Endodermal cell (in vitro differentiated cells): ENCODE data around the gene STARD13. TPM values are rescaled to one million over a fixed set of nuclear protein-coding genes. Genes with fewer than 3 reads are reported as not detected.

ENCODE experiments used
- DNase-seq: peaks from one replicate; pipeline ENCODE4 v3.0.0-alpha.2; 2017
- H3K27ac ChIP-seq: 2 replicates; pipeline ENCODE4 v1.5.1; 2013; ENCODE audit warnings: mild to moderate bottlenecking, low read depth, low read length, moderate library complexity
- H3K27me3 ChIP-seq: 2 replicates; pipeline ENCODE4 v1.6.1; 2013; ENCODE audit warnings: mild to moderate bottlenecking, low read length, moderate library complexity; ENCODE audit not compliant: insufficient read depth, control insufficient read depth, poor library complexity, severe bottlenecking
- H3K36me3 ChIP-seq: 2 replicates; pipeline ENCODE4 v1.7.0; 2013; ENCODE audit warnings: mild to moderate bottlenecking, low read length, moderate library complexity; ENCODE audit not compliant: control insufficient read depth, insufficient read depth
- H3K4me1 ChIP-seq: one replicate; pipeline ENCODE4 v1.7.0; 2013; ENCODE audit warnings: low read length; ENCODE audit not compliant: control insufficient read depth, insufficient read depth
- H3K4me3 ChIP-seq: 2 replicates; pipeline ENCODE4 v1.5.1; 2013; ENCODE audit warnings: mild to moderate bottlenecking, low read length, moderate library complexity
- H3K9ac ChIP-seq: 2 replicates; pipeline ENCODE4 v1.6.1; 2013; ENCODE audit warnings: mild to moderate bottlenecking, low read length, moderate library complexity; ENCODE audit not compliant: poor library complexity, severe bottlenecking; ENCODE audit errors: extremely low read depth
- H3K9me3 ChIP-seq: 2 replicates; pipeline ENCODE4 v1.6.1; 2013; ENCODE audit warnings: mild to moderate bottlenecking, low read length, moderate library complexity; ENCODE audit not compliant: control insufficient read depth
- H3K27ac Mint-ChIP-seq: 2 replicates; pipeline ENCODE4 v1.8.0; 2020; ENCODE audit warnings: mixed read lengths
- H3K27me3 Mint-ChIP-seq: 2 replicates; pipeline ENCODE4 v1.8.0; 2021; ENCODE audit warnings: mild to moderate bottlenecking, mixed read lengths; ENCODE audit not compliant: insufficient read depth
- H3K36me3 Mint-ChIP-seq: 2 replicates; pipeline ENCODE4 v1.8.0; 2020; ENCODE audit warnings: low read depth, mixed read lengths
- H3K4me1 Mint-ChIP-seq: 2 replicates; pipeline ENCODE4 v1.8.0; 2020; ENCODE audit warnings: mixed read lengths
- H3K4me3 Mint-ChIP-seq: 2 replicates; pipeline ENCODE4 v1.8.0; 2020; ENCODE audit warnings: mild to moderate bottlenecking, moderate library complexity, mixed read lengths
- H3K9me3 Mint-ChIP-seq: 2 replicates; pipeline ENCODE4 v1.8.0; 2020; ENCODE audit warnings: mild to moderate bottlenecking, mixed read lengths
- CTCF ChIP-seq: fragments of 200-600 bp; sonication (generic); conservative IDR thresholded peaks from 2 replicates; pipeline ENCODE4 v1.5.0; 2021; ENCODE audit warnings: antibody characterized with exemption, mild to moderate bottlenecking
- WGBS, 2 experiments: methylation state at CpG; one replicate each; pipeline versions ENCODE4 v1.1.5 to v1.1.7; 2013; ENCODE audit warnings: missing lambda C conversion rate in 2 of 2, mixed read lengths in 1 of 2; ENCODE audit not compliant: insufficient coverage in 1 of 2, insufficient read length in 1 of 2; 5-methylcytosine and 5-hydroxymethylcytosine counted together
- total RNA-seq, 2 donors: library from RNA; stranded (reverse); fragmentation: NEBNext Ultra II Directional in 1 of 2; extraction: Animal tissue kit (Norgen Biotek cat#: 25700) in 1 of 2; gene quantifications; 2 replicates in 1 of 2; 3 replicates in 1 of 2; pipeline ENCODE4 v1.2.1, GENCODE V29; 2021

Gene STARD13
- total RNA-seq, 2 donors from 2014 or later, result 2.5 to 3.7 TPM

- no peaks in the 10 kb centered on the region for H3K9me3 ChIP-seq
- Mint-ChIP-seq H3K4me1 (peaks cover 29% of the 10 kb centered on the region), H3K9me3 (no peaks in the 10 kb centered on the region), H3K4me3 (no peak overlapping the region), H3K27ac (no peak overlapping the region), H3K27me3 (peaks cover 3% of the 10 kb centered on the region), H3K36me3 (no peaks in the 10 kb centered on the region)
- DNase-seq, result no peak
- H3K36me3 ChIP-seq, result no peaks in the 10 kb centered on the region
- H3K9ac ChIP-seq, result no peak overlapping the region
- H3K27me3 ChIP-seq, result no peaks in the 10 kb centered on the region
- peaks cover 12% of the 10 kb centered on the region for H3K4me1 ChIP-seq
- TF ChIP-seq CTCF, result no peak
- no peak overlapping the region for H3K4me3 ChIP-seq
- no peak overlapping the region for H3K27ac ChIP-seq
- WGBS, 2 experiments, result 95 to 100% methylated on average over 1 to 2 of the region's 2 CpGs
These were observed 213.3 kb downstream of the STARD13 start for GRCh38 chr13:33072282-33072681.

GRCh38 chr13:33070713-33071112 is 214.8 kb downstream of the STARD13 start:
- Histone ChIP-seq H3K4me3 (no peak overlapping the region), H3K27ac (no peak overlapping the region), H3K9ac (no peak overlapping the region), H3K9me3 (no peaks in the 10 kb centered on the region), H3K4me1 (peaks cover 12% of the 10 kb centered on the region), H3K36me3 (no peaks in the 10 kb centered on the region), H3K27me3 (no peaks in the 10 kb centered on the region)
- Mint-ChIP-seq H3K27me3 (peaks cover 3% of the 10 kb centered on the region), H3K4me1 (peaks cover 29% of the 10 kb centered on the region), H3K36me3 (no peaks in the 10 kb centered on the region), H3K4me3 (no peak overlapping the region), H3K9me3 (no peaks in the 10 kb centered on the region), H3K27ac (no peak overlapping the region)
- 69 to 92% methylated on average over 2 of the region's 2 CpGs for WGBS, 2 experiments
- no peak for DNase-seq
- TF ChIP-seq CTCF, result no peak

- no peaks in the 10 kb centered on the region for H3K36me3 ChIP-seq
- peaks cover 12% of the 10 kb centered on the region for H3K4me1 ChIP-seq
- Mint-ChIP-seq H3K27ac (no peak overlapping the region), H3K9me3 (no peaks in the 10 kb centered on the region), H3K4me3 (no peak overlapping the region), H3K36me3 (no peaks in the 10 kb centered on the region), H3K4me1 (peaks cover 24% of the 10 kb centered on the region), H3K27me3 (peaks cover 3% of the 10 kb centered on the region)
- no peaks in the 10 kb centered on the region for H3K9me3 ChIP-seq
- DNase-seq, result no peak
- H3K27ac ChIP-seq, result no peak overlapping the region
- no peak overlapping the region for H3K9ac ChIP-seq
- peak; percentile 73 for TF ChIP-seq CTCF
- H3K27me3 ChIP-seq, result no peaks in the 10 kb centered on the region
- 87% methylated on average over 2 of the region's 2 CpGs; no CpG with 5 or more reads in 1 of the 2 experiments for WGBS, 2 experiments
- H3K4me3 ChIP-seq, result no peak overlapping the region
These were observed 216.2 kb downstream of the STARD13 start for GRCh38 chr13:33069365-33069764.
